Peyer's patch (tissue), 4 donors: ENCODE results near the gene MAST4.

ENCODE experiments used
- POLR2A ChIP-seq, 2 donors: fragments of 450-650 bp; IDR thresholded peaks; one replicate each; pipeline ENCODE4 v1.5.1; 2017; ENCODE audit warnings: antibody characterized with exemption in 2 of 2, mild to moderate bottlenecking in 2 of 2, moderate library complexity in 2 of 2
- TF ChIP-seq, protein P1 (sequence below), 6 experiments: fragments of 450-650 bp in 4 of 6; fragments of 200-600 bp in 2 of 6; sonication (generic) in 1 of 6; IDR thresholded peaks; one replicate each; pipeline ENCODE4 v1.5.1; 2017 to 2019; ENCODE audit warnings: antibody characterized with exemption in 6 of 6, mild to moderate bottlenecking in 3 of 6, moderate library complexity in 1 of 6

DNA sequence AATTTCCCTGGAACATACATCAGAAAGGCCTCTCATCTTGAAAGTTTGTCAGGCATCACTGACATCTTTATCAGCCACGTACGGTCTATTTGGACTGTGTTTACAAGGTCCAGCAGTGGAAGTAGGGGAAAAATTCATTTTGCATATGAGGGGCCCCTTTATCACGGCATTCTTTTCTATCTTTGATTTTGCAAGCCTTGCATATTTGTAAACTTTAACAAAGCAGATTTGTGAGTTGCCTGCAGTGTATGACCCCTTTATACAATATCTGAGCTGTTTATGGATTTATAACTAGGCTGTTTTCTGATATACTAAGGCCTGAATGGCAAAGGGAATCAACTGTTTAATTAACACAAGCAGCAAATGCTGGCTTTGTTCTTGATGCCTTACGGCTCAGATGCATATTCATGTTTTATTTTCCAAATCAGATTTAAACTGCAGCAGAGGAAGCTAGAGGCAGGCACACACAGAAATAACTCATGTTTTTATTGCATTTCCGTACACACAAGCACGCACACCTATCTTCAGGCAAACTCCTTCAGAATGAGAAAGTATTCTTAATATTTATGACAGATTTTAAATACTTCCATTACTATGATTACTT lies 539.3 kb downstream of the MAST4 start:
- TF ChIP-seq, protein P1, sequence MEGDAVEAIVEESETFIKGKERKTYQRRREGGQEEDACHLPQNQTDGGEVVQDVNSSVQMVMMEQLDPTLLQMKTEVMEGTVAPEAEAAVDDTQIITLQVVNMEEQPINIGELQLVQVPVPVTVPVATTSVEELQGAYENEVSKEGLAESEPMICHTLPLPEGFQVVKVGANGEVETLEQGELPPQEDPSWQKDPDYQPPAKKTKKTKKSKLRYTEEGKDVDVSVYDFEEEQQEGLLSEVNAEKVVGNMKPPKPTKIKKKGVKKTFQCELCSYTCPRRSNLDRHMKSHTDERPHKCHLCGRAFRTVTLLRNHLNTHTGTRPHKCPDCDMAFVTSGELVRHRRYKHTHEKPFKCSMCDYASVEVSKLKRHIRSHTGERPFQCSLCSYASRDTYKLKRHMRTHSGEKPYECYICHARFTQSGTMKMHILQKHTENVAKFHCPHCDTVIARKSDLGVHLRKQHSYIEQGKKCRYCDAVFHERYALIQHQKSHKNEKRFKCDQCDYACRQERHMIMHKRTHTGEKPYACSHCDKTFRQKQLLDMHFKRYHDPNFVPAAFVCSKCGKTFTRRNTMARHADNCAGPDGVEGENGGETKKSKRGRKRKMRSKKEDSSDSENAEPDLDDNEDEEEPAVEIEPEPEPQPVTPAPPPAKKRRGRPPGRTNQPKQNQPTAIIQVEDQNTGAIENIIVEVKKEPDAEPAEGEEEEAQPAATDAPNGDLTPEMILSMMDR (IDR thresholded peaks at IDR 0.05), result no peak
- TF ChIP-seq POLR2A (IDR thresholded peaks at IDR 0.05), result no peak
